H9 (cell line): ENCODE results near the gene PYDC1. TPM values are rescaled to one million over a fixed set of nuclear protein-coding genes. Genes with fewer than 3 reads are reported as not detected.

Experiments
- DNase-seq: peaks from one replicate; pipeline ENCODE4 v3.0.0-alpha.2; 2017
- H2AFZ ChIP-seq: one replicate; pipeline ENCODE4 v1.6.1; 2013; ENCODE audit warnings: mild to moderate bottlenecking, low read length, control low read depth, moderate library complexity
- H2AK5ac ChIP-seq: 2 replicates; pipeline ENCODE4 v1.6.1; 2013; ENCODE audit warnings: low read length, control low read depth, mixed read lengths; ENCODE audit not compliant: insufficient read length
- H2BK120ac ChIP-seq: one replicate; pipeline ENCODE4 v1.6.1; 2013; ENCODE audit warnings: low read depth, mild to moderate bottlenecking, low read length, control low read depth, inconsistent platforms; ENCODE audit not compliant: poor library complexity, severe bottlenecking
- H2BK12ac ChIP-seq: 2 replicates; pipeline ENCODE4 v1.6.1; 2013; ENCODE audit warnings: low read length, control low read depth, mixed read lengths, low read depth; ENCODE audit not compliant: insufficient read length
- H2BK15ac ChIP-seq: 2 replicates; pipeline ENCODE4 v1.6.1; 2013; ENCODE audit warnings: low read depth, low read length, control low read depth
- H2BK20ac ChIP-seq: one replicate; pipeline ENCODE4 v1.6.1; 2013; ENCODE audit warnings: low read depth, mild to moderate bottlenecking, low read length, control low read depth, inconsistent platforms; ENCODE audit not compliant: poor library complexity, severe bottlenecking
- H2BK5ac ChIP-seq: 2 replicates; pipeline ENCODE4 v1.6.1; 2013; ENCODE audit warnings: low read length, control low read depth, mixed read lengths; ENCODE audit not compliant: insufficient read length
- H3K14ac ChIP-seq: 2 replicates; pipeline ENCODE4 v1.6.1; 2013; ENCODE audit warnings: low read length, control low read depth; ENCODE audit not compliant: insufficient read depth
- H3K18ac ChIP-seq: 2 replicates; pipeline ENCODE4 v1.6.1; 2013; ENCODE audit warnings: low read depth, mild to moderate bottlenecking, mixed read lengths, low read length, control low read depth; ENCODE audit not compliant: insufficient read length
- H3K23ac ChIP-seq: 2 replicates; pipeline ENCODE4 v1.6.1; 2013; ENCODE audit warnings: low read length, control low read depth, mixed read lengths, low read depth; ENCODE audit not compliant: insufficient read length
- H3K23me2 ChIP-seq: 2 replicates; pipeline ENCODE4 v1.6.1; 2013; ENCODE audit warnings: low read depth, mild to moderate bottlenecking, mixed read lengths, low read length, control low read depth; ENCODE audit not compliant: insufficient read length, poor library complexity, severe bottlenecking
- H3K27ac ChIP-seq: 2 replicates; pipeline ENCODE4 v1.5.1; 2013; ENCODE audit warnings: low read length, control low read depth, mixed read lengths, low read depth; ENCODE audit not compliant: insufficient read length
- H3K27me3 ChIP-seq: 2 replicates; pipeline ENCODE4 v1.6.1; 2013; ENCODE audit warnings: low read length, control low read depth, inconsistent platforms; ENCODE audit not compliant: insufficient read depth
- H3K4ac ChIP-seq: 2 replicates; pipeline ENCODE4 v1.6.1; 2013; ENCODE audit warnings: low read depth, mild to moderate bottlenecking, control low read depth, inconsistent platforms, low read length, moderate library complexity
- H3K4me1 ChIP-seq: 2 replicates; pipeline ENCODE4 v1.6.1; 2013; ENCODE audit warnings: low read length, control low read depth, inconsistent platforms; ENCODE audit not compliant: insufficient read depth
- H3K4me2 ChIP-seq: 2 replicates; pipeline ENCODE4 v1.6.1; 2013; ENCODE audit warnings: low read length, control low read depth, mixed read lengths; ENCODE audit not compliant: insufficient read length, insufficient read depth
- H3K56ac ChIP-seq: 2 replicates; pipeline ENCODE4 v1.6.1; 2013; ENCODE audit warnings: low read depth, mild to moderate bottlenecking, mixed read lengths, low read length, control low read depth; ENCODE audit not compliant: insufficient read length
- H3K79me1 ChIP-seq: 2 replicates; pipeline ENCODE4 v1.6.1; 2013; ENCODE audit warnings: low read depth, mild to moderate bottlenecking, moderate library complexity, low read length, control low read depth, inconsistent platforms; ENCODE audit not compliant: insufficient read depth, poor library complexity, severe bottlenecking
- H3K79me2 ChIP-seq: 2 replicates; pipeline ENCODE4 v1.6.1; 2013; ENCODE audit warnings: low read length, control low read depth, inconsistent platforms; ENCODE audit not compliant: insufficient read depth
- H3K9ac ChIP-seq: 2 replicates; pipeline ENCODE4 v1.6.1; 2013; ENCODE audit warnings: low read length, control low read depth, mixed read lengths; ENCODE audit not compliant: insufficient read length; ENCODE audit errors: extremely low read depth
- H3K9me3 ChIP-seq: one replicate; pipeline ENCODE4 v1.6.1; 2013; ENCODE audit warnings: low read depth, low read length, inconsistent platforms; ENCODE audit not compliant: control insufficient read depth
- H3T11ph ChIP-seq: one replicate; pipeline ENCODE4 v1.6.1; 2013; ENCODE audit warnings: mild to moderate bottlenecking, low read length, control low read depth, inconsistent platforms
- H4K20me1 ChIP-seq: one replicate; pipeline ENCODE4 v1.6.1; 2013; ENCODE audit not compliant: control insufficient read depth, insufficient read length, insufficient read depth
- H4K5ac ChIP-seq: 2 replicates; pipeline ENCODE4 v1.6.1; 2013; ENCODE audit warnings: low read depth, mild to moderate bottlenecking, mixed read lengths, low read length, control low read depth; ENCODE audit not compliant: insufficient read length
- H4K8ac ChIP-seq: replicated peaks from 2 replicates; pipeline ENCODE4 v1.6.1; 2013; ENCODE audit warnings: low read length, control low read depth, mixed read lengths, low read depth; ENCODE audit not compliant: insufficient read length
- H4K91ac ChIP-seq: 2 replicates; pipeline ENCODE4 v1.6.1; 2013; ENCODE audit warnings: low read depth, mild to moderate bottlenecking, moderate library complexity, mixed read lengths, low read length, control low read depth; ENCODE audit not compliant: insufficient read length
- H3K27ac Mint-ChIP-seq, 3 experiments: 2 replicates in 2 of 3; 3 replicates in 1 of 3; pipeline ENCODE4 v1.8.0; 2020 to 2021; ENCODE audit warnings: mixed read lengths in 3 of 3, mild to moderate bottlenecking in 1 of 3, moderate library complexity in 1 of 3
- H3K27me3 Mint-ChIP-seq: 2 replicates; pipeline ENCODE4 v1.8.0; 2021; ENCODE audit warnings: low read depth, mild to moderate bottlenecking, moderate library complexity, mixed read lengths
- H3K36me3 Mint-ChIP-seq, 3 experiments: 2 replicates in 2 of 3; 3 replicates in 1 of 3; pipeline ENCODE4 v1.8.0; 2020 to 2021; ENCODE audit warnings: low read depth in 3 of 3, mixed read lengths in 3 of 3; ENCODE audit not compliant: insufficient read depth in 1 of 3
- H3K4me1 Mint-ChIP-seq, 2 experiments: 2 replicates each; pipeline ENCODE4 v1.8.0; 2020; ENCODE audit warnings: mixed read lengths in 2 of 2
- H3K4me3 Mint-ChIP-seq, 2 experiments: 2 replicates in 1 of 2; 3 replicates in 1 of 2; pipeline ENCODE4 v1.8.0; 2020 to 2021; ENCODE audit warnings: mild to moderate bottlenecking in 2 of 2, mixed read lengths in 2 of 2, moderate library complexity in 1 of 2
- H3K9me3 Mint-ChIP-seq, 2 experiments: 2 replicates in 1 of 2; 3 replicates in 1 of 2; pipeline ENCODE4 v1.8.0; 2020; ENCODE audit warnings: mild to moderate bottlenecking in 2 of 2, mixed read lengths in 2 of 2, moderate library complexity in 1 of 2
- WGBS: extraction: QIAGEN DNeasy Blood & Tissue Kit; methylation state at CpG from one replicate; pipeline ENCODE4 v1.1.7; 2013; ENCODE audit warnings: missing lambda C conversion rate, low lambda C conversion rate, mixed read lengths; ENCODE audit not compliant: insufficient read length; ENCODE audit errors: extremely low coverage; 5-methylcytosine and 5-hydroxymethylcytosine counted together
- total RNA-seq: library from RNA; stranded (reverse); gene quantifications from 2 replicates; pipeline ENCODE4 v1.2.1, GENCODE V29; 2021
- TF ChIP-seq, protein P1 (sequence below): fragments of 200-600 bp; sonication (generic); conservative IDR thresholded peaks from 3 replicates; pipeline ENCODE4 v1.8.0; 2021; ENCODE audit warnings: antibody characterized with exemption, mild to moderate bottlenecking

Gene PYDC1
- total RNA-seq, 1 experiment from 2014 or later = 0.70 TPM

DNA sequence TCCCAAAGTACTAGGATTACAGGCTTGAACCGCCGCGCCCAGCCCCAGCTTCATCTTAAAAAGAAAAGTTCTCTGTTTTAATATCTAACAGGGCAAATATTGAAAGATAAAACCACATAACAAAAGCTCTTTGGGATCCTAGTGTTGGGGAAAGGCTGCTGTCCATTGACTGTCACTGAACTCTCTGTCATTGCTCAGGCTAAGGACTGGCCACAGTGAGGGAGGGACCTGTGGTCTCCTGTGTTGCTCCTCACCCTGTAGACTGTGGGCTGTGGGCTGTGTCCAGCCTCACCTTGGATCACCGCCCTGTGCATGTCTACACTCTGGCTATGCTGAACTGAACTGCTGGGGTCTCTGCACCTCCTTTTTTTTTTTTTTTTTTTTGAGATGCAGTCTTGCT lies 11.3 kb upstream of the PYDC1 start:
- Mint-ChIP-seq H3K36me3 (peaks cover 0 to 8% (median 4%) of the 10 kb centered on the region in 3 experiments; a peak in 4 of 7 replicates), H3K27me3 (no peaks in the 10 kb centered on the region; the same call in none of the 2 replicates), H3K4me1 (peaks cover 3% of the 10 kb centered on the region in 2 experiments; a peak in 1 of 4 replicates), H3K4me3 (no peak overlapping the region), H3K9me3 (peaks cover 15 to 20% of the 10 kb centered on the region in 2 experiments), H3K27ac (no peak overlapping the region; a peak in 1 of 7 replicates)
- no peak overlapping the region for H2AFZ ChIP-seq
- no peak overlapping the region for H3K27ac ChIP-seq
- H4K5ac ChIP-seq = no peak overlapping the region
- no peaks in the 10 kb centered on the region for H3K79me2 ChIP-seq
- no peak overlapping the region for H4K91ac ChIP-seq
- H3K4me1 ChIP-seq = no peaks in the 10 kb centered on the region; the same call in 1 of the 2 replicates
- no peak overlapping the region for H3K4ac ChIP-seq
- no peak overlapping the region for H3K23ac ChIP-seq
- H2BK20ac ChIP-seq = no peak overlapping the region
- no peak overlapping the region for H2BK12ac ChIP-seq
- no peaks in the 10 kb centered on the region for H3K79me1 ChIP-seq
- no peak overlapping the region for H3T11ph ChIP-seq
- H3K18ac ChIP-seq = no peak overlapping the region
- H2BK15ac ChIP-seq = no peak overlapping the region
- no peaks in the 10 kb centered on the region for H3K27me3 ChIP-seq
- no peak overlapping the region for H2BK120ac ChIP-seq
- no peak overlapping the region for H2AK5ac ChIP-seq
- no peak overlapping the region for H3K14ac ChIP-seq
- no peak overlapping the region for H3K56ac ChIP-seq
- H2BK5ac ChIP-seq = no peak overlapping the region
- TF ChIP-seq, protein P1, sequence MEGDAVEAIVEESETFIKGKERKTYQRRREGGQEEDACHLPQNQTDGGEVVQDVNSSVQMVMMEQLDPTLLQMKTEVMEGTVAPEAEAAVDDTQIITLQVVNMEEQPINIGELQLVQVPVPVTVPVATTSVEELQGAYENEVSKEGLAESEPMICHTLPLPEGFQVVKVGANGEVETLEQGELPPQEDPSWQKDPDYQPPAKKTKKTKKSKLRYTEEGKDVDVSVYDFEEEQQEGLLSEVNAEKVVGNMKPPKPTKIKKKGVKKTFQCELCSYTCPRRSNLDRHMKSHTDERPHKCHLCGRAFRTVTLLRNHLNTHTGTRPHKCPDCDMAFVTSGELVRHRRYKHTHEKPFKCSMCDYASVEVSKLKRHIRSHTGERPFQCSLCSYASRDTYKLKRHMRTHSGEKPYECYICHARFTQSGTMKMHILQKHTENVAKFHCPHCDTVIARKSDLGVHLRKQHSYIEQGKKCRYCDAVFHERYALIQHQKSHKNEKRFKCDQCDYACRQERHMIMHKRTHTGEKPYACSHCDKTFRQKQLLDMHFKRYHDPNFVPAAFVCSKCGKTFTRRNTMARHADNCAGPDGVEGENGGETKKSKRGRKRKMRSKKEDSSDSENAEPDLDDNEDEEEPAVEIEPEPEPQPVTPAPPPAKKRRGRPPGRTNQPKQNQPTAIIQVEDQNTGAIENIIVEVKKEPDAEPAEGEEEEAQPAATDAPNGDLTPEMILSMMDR = no peak
- no peak for DNase-seq
- H4K20me1 ChIP-seq = no peaks in the 10 kb centered on the region
- H3K4me2 ChIP-seq = no peak overlapping the region
- no peaks in the 10 kb centered on the region for H3K23me2 ChIP-seq
- H4K8ac ChIP-seq = no peak overlapping the region
- WGBS = no CpG with 5 or more reads among the region's 4 CpGs
- no peaks in the 10 kb centered on the region for H3K9me3 ChIP-seq
- no peak overlapping the region for H3K9ac ChIP-seq
